Fibroblast of mammary gland (primary cell): ENCODE measurements around the gene GIMAP4.
"Not testable (repeated sequence)": the region's sequence is repeated elsewhere in the genome, so short reads cannot be mapped to it uniquely, and the experiment has no call there.

Experiments used
- DNase-seq: peaks from one replicate; pipeline ENCODE4 v3.0.0-alpha.2; 2010; ENCODE audit warnings: low read depth
- H3K4me3 ChIP-seq: 2 replicates; pipeline ENCODE4 v1.5.1; 2011; ENCODE audit warnings: low read depth, mild to moderate bottlenecking, low read length, moderate library complexity; ENCODE audit not compliant: control insufficient read depth
- TF ChIP-seq, protein P1 (sequence below): conservative IDR thresholded peaks from 2 replicates; pipeline ENCODE4 v1.5.1; 2011; ENCODE audit warnings: low read depth, low read length, inconsistent platforms; ENCODE audit not compliant: control insufficient read depth, insufficient read depth

GIMAP4 gene

DNA sequence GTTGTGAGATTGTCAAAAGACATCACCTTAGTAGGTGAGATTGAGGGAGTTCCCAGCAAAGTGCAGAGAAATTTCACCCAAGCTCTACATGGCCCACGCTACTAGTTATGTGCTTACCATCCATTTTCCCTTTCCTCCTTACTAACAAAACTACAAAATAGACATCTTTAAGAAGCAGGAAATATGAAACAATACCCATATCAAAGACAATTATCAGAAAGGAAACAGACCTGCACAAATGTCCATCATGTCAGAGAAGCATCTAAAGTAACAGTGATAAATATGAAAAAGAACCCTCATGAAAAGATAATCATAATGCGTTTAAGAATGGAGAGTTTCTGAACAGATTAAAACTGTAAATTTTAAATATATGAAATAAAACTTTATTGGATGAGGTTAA is 28.2 kb downstream of the GIMAP4 start:
- no peak overlapping the region for H3K4me3 ChIP-seq
- DNase-seq, result no peak
- TF ChIP-seq, protein P1, sequence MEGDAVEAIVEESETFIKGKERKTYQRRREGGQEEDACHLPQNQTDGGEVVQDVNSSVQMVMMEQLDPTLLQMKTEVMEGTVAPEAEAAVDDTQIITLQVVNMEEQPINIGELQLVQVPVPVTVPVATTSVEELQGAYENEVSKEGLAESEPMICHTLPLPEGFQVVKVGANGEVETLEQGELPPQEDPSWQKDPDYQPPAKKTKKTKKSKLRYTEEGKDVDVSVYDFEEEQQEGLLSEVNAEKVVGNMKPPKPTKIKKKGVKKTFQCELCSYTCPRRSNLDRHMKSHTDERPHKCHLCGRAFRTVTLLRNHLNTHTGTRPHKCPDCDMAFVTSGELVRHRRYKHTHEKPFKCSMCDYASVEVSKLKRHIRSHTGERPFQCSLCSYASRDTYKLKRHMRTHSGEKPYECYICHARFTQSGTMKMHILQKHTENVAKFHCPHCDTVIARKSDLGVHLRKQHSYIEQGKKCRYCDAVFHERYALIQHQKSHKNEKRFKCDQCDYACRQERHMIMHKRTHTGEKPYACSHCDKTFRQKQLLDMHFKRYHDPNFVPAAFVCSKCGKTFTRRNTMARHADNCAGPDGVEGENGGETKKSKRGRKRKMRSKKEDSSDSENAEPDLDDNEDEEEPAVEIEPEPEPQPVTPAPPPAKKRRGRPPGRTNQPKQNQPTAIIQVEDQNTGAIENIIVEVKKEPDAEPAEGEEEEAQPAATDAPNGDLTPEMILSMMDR, result no peak

DNA sequence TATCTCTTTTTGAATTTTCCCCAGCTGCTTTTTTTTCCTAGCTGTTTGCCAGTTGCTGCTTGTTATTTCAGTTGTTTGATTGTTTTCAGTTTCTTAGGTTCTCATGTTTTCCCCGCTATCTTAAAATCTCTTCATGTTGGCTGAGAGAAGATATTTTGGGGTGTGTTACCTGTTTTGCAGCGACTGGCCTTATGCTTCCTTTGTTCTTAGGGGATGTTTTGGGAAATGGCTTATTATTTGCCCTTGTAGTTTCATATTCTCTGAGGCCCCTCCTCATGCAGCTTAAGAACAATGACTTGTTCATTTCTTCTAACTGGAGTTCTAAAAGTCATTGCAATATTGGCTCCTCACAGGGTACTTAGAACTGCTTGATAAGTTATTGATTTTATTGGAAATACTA is 36.4 kb downstream of the GIMAP4 start:
- DNase-seq, H3K4me3 ChIP-seq: not testable (repeated sequence)

DNA sequence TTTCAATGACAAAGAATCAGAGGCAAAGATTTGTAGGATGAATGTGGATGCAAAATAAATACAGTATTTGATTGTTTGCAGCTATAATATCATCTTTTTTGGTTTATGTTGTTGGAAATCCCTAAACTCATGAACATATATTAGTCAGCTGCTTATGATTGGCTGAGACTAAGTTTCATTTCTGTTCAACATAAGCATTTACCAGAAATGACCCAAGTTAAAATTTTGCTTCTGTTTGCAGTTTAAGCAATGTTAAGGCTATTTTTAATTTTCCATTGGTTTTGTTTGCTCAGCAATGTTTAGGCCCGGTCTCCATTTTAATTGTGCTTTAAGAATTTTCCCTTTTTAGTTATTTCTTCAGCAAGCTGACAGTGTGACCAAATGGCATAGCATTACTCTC is 43.0 kb downstream of the GIMAP4 start:
- no peak overlapping the region for H3K4me3 ChIP-seq
- TF ChIP-seq, protein P1, result no peak

DNA sequence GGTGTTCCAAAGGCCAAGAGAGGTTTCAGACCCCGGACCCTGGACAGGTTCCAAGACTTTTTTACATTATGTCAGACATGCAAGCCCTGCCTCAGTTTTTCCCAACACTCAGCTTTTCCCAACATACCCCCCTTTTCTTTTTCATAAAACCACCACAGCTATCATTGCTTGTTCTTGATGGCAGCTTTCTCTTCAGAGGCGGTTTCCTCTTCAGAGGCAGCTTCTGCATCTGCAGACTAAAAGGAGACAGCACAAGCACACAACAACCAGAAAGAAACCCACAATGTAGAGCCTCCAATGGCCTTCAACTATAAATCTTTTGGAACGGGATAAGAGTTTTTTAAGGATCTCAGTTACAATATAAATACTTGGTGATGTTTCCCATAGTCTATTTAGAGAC is 45.7 kb downstream of the GIMAP4 start:
- DNase-seq, result no peak

More for the DNA sequence above, 43.0 kb downstream of the GIMAP4 start:
- DNase-seq, result no peak

DNA sequence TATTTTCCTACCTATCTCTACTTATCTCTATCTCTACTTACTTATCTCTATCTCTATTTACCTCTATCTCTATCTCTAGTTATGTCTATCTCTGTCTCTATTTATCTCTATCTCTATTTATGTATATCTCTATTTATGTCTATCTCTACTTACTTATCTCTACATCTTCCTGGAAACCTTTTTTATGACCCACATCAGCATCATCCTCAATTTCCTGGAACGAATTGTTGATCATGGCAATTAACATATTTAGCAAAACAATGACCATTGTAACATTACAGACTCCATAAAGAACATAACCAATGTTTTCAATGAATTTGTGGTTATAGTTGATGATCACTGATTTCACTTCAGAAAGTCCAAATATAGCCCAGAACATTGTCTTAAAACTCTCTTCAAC is 46.7 kb downstream of the GIMAP4 start:
- TF ChIP-seq, protein P1, result no peak
- no peak overlapping the region for H3K4me3 ChIP-seq
- DNase-seq, result no peak

More for the DNA sequence above, 45.7 kb downstream of the GIMAP4 start:
- TF ChIP-seq, protein P1, result no peak
- no peak overlapping the region for H3K4me3 ChIP-seq

DNA sequence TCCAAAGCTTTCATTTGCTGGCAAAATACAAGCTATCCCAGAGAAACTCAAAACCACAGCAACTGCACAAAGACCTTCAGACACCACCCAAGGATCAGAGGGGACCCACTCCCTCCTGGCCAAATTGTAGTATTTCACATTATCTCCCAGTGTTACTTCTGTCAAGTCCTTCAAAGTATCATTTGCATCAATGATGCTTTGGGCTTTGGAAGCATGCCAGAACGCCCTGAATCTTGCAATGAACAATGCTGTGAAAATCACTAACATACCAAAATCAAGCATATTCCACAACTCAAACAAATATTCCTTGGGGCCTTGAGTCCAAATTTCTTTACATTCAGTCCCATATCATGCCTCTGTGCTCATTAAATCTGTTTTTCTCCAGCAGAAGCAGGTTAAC is 47.2 kb downstream of the GIMAP4 start:
- not testable (repeated sequence) for H3K4me3 ChIP-seq, DNase-seq

DNA sequence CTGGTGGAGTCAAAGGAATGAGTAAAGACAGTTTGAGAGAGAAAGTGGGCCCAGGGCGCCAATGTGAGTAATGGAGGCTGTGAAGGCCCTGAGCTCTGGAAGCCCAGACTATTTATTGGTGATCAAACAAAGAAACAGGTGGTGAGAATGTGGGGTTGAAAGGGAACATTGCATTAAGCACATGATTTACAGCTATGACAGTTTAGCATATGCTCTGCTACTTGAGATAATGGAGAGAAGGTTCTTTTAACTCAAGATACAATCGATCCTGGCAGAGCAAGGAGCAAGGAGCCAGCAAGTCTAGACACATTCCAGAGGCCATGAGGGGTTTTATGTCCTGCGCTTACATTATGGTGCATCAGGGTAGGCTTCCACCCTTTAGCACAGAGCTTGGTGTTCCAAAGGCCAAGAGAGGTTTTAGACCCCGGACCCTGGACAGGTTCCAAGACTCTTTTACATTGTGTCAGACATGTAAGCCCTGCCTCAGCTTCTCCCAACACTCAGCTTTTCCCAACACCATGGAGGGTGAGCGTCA is 48.1 kb downstream of the GIMAP4 start:
- not testable (repeated sequence) for DNase-seq, H3K4me3 ChIP-seq

DNA sequence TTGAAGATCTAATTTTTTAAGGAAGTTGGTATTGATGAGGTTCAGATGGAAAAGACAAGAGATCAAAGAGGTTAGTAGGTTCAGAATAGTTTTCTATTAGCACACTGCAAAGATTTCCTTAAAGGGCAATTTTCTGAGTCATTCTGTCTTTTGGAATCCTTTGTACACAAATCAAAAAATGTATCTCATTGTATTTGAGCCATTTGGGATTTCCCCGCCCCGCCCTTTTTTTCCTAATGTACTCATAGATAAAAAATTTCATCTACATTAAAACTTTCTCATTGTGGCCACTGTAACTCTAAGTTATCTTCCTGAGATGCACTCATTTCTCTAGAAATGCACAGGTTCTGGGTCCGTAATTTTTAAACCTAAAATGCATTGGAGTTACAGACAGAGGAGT is 52.9 kb downstream of the GIMAP4 start:
- DNase-seq, result no peak
- TF ChIP-seq, protein P1, result no peak
- H3K4me3 ChIP-seq, result no peak overlapping the region
